PC-9 (cell line): ENCODE measurements around the gene EPC2. TPM values are rescaled to one million over a fixed set of nuclear protein-coding genes. Genes with fewer than 3 reads are reported as not detected.

Experiments used
- BruUV-seq: library from RNA; stranded (reverse); fragments of 400-500 nt; replicated peaks from 2 replicates; lab custom pipeline; 2021; lab: Mats Ljungman, UMichigan
- CTCF ChIA-PET: fragments of 300-600 bp; sonication (Branson Sonifier 250); formaldehyde crosslinking; loops from one replicate; lab custom pipeline; 2022; ENCODE audit warnings: antibody characterized with exemption; lab: Charles Lee
- POLR2A ChIA-PET: fragments of 300-600 bp; sonication (Branson Sonifier 250); formaldehyde crosslinking; loops from one replicate; lab custom pipeline; 2022; ENCODE audit warnings: antibody characterized with exemption; ENCODE audit not compliant: unreplicated experiment; lab: Charles Lee
- DNase-seq, 2 experiments: peaks; one replicate each; pipeline versions ENCODE4 v3.0.0 to v3.0.0-alpha.2; 2015 to 2022; ENCODE audit warnings: mixed read lengths in 1 of 2
- H2AFZ ChIP-seq: fragments of 200-600 bp; sonication (generic); 2 replicates; pipeline ENCODE4 v1.8.1; 2017; ENCODE audit warnings: antibody characterized with exemption
- H3F3A ChIP-seq: fragments of 200-600 bp; sonication (generic); 2 replicates; pipeline ENCODE4 v1.8.1; 2017; ENCODE audit warnings: antibody characterized with exemption, mild to moderate bottlenecking, low read depth; ENCODE audit not compliant: insufficient read depth
- H3K27ac ChIP-seq: fragments of 200-600 bp; sonication (generic); 2 replicates; pipeline ENCODE4 v1.6.1; 2016; ENCODE audit warnings: mixed run types
- H3K27me3 ChIP-seq: fragments of 200-600 bp; sonication (generic); 2 replicates; pipeline ENCODE4 v1.6.1; 2016; ENCODE audit warnings: low read depth, mixed run types; ENCODE audit not compliant: insufficient read depth
- H3K36me3 ChIP-seq: fragments of 200-600 bp; sonication (generic); 2 replicates; pipeline ENCODE4 v1.6.1; 2016; ENCODE audit warnings: low read depth, mixed run types
- H3K4me1 ChIP-seq: fragments of 200-600 bp; sonication (generic); replicated peaks from 2 replicates; pipeline ENCODE4 v1.6.1; 2016; ENCODE audit warnings: mixed run types; ENCODE audit not compliant: insufficient read depth
- H3K4me2 ChIP-seq: fragments of 200-600 bp; sonication (generic); 2 replicates; pipeline ENCODE4 v1.6.1; 2017; ENCODE audit warnings: mixed run types
- H3K4me3 ChIP-seq: fragments of 200-600 bp; sonication (generic); 2 replicates; pipeline ENCODE4 v1.6.1; 2016; ENCODE audit warnings: mixed run types
- H3K79me2 ChIP-seq: fragments of 200-600 bp; sonication (generic); 2 replicates; pipeline ENCODE4 v1.6.1; 2017; ENCODE audit warnings: low read depth, mixed run types
- H3K9me2 ChIP-seq: fragments of 200-600 bp; sonication (generic); 2 replicates; pipeline ENCODE4 v1.8.1; 2017; ENCODE audit warnings: mild to moderate bottlenecking; ENCODE audit not compliant: insufficient read depth
- H3K9me3 ChIP-seq: fragments of 200-600 bp; sonication (generic); 2 replicates; pipeline ENCODE4 v1.8.1; 2016; ENCODE audit warnings: low read depth; ENCODE audit not compliant: insufficient read depth
- H4K20me1 ChIP-seq: fragments of 200-600 bp; sonication (generic); 2 replicates; pipeline ENCODE4 v1.8.1; 2017; ENCODE audit not compliant: insufficient read depth
- EZH2 ChIP-seq: fragments of 200-600 bp; sonication (generic); IDR thresholded peaks from 2 replicates; pipeline ENCODE4 v1.8.0; 2017; ENCODE audit warnings: antibody characterized with exemption, low read depth
- intact Hi-C: fragments of 100-400 bp; cut with micrococcal nuclease; formaldehyde crosslinking; loops from one replicate; pipeline ENCODE4 v1.10.0; 2022; ENCODE audit not compliant: unreplicated experiment
- total RNA-seq: library from RNA; stranded (reverse); gene quantifications from 2 replicates; pipeline ENCODE4 v1.2.3, GENCODE V29; 2021
- TF ChIP-seq, protein P1 (sequence below): fragments of 200-600 bp; sonication (generic); conservative IDR thresholded peaks from 2 replicates; pipeline ENCODE4 v1.6.1; 2017; ENCODE audit warnings: mixed run types, antibody characterized with exemption, mild to moderate bottlenecking, moderate library complexity

EPC2 gene
- total RNA-seq, 1 experiment from 2014 or later = 29.8 TPM

DNA sequence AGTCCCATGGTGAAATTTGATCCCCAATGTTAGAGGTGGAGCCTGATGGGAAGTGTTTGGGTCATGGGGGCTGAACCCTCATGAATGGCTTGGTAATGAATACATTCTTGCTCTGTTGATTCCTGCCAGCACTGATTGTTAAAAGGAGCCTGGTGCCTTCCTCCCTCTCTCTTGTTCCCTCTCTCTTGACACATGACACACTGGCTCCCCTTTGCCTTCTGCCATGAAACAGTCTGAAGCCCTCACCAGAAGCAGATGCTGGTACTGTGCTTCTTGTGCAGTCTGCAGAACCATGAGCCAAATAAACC, 30.6 kb upstream of the EPC2 start:
- peak overlapping the region; percentile 99 for H3K27ac ChIP-seq
- H3K4me2 ChIP-seq = peak overlapping the region; percentile 76
- intact Hi-C loops = loop anchor here (1.0 kb wide), 2 partner anchors 31 to 32 kb away; no protein-coding TSS in a partner anchor
- CTCF ChIA-PET = no interaction called here
- peaks cover 41% of the 10 kb centered on the region for H3K4me1 ChIP-seq
- BruUV-seq = no TSS peak
- no peaks in the 10 kb centered on the region for H4K20me1 ChIP-seq
- no peaks in the 10 kb centered on the region for H3K79me2 ChIP-seq
- H3K27me3 ChIP-seq = no peaks in the 10 kb centered on the region
- peak overlapping the region; percentile 23; the same call in 1 of the 2 replicates for H3K4me3 ChIP-seq
- H3K9me3 ChIP-seq = no peaks in the 10 kb centered on the region
- H3K9me2 ChIP-seq = no peaks in the 10 kb centered on the region
- peak; percentile 48 to 50 for DNase-seq
- POLR2A ChIA-PET = no interaction called here
- no peak for TF ChIP-seq EZH2
- TF ChIP-seq, protein P1, sequence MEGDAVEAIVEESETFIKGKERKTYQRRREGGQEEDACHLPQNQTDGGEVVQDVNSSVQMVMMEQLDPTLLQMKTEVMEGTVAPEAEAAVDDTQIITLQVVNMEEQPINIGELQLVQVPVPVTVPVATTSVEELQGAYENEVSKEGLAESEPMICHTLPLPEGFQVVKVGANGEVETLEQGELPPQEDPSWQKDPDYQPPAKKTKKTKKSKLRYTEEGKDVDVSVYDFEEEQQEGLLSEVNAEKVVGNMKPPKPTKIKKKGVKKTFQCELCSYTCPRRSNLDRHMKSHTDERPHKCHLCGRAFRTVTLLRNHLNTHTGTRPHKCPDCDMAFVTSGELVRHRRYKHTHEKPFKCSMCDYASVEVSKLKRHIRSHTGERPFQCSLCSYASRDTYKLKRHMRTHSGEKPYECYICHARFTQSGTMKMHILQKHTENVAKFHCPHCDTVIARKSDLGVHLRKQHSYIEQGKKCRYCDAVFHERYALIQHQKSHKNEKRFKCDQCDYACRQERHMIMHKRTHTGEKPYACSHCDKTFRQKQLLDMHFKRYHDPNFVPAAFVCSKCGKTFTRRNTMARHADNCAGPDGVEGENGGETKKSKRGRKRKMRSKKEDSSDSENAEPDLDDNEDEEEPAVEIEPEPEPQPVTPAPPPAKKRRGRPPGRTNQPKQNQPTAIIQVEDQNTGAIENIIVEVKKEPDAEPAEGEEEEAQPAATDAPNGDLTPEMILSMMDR = no peak
- peaks cover 22% of the 10 kb centered on the region for H3F3A ChIP-seq
- H3K36me3 ChIP-seq = no peaks in the 10 kb centered on the region
- H2AFZ ChIP-seq = peak overlapping the region; percentile 61; the same call in 1 of the 2 replicates

DNA sequence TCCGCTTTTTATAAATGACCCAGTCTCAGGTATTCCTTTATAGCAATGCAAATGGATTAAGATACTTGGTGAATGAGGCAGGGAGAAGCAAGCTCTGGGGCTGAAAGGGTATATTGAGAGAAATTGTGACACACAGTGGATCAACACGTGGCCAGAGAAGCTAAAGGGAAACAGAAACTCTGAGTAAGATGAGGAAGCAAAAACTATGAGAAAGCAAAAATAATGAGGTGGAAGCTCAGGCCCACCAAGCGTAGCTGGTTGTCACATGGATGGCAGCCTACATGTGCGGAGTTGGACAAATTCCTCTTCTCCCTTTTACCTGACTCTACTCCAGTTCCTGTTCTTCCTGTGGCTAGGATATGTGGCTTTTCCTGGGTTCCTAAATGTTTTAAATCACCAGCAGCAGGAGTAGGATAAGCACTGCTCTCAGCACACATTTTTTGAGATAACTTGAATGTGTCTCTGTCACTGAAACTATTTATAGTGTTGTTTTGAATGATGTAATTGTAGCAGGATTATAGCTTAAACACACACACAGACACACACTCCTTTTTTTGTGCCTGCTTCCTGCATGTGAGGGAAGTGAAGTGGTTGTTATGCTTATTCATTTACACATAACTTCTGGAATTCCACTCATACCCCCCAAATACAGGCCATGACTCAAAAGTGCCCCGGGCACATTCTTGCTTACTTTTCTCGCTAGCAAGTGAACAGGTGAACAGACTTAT, 30.1 kb upstream of the EPC2 start:
- ChIA-PET POLR2A (interaction anchor here (0.5 to 0.6 kb wide), 2 partner anchors 32 to 659 kb away, joined by 3 read pairs; no protein-coding TSS in a partner anchor), CTCF (interaction anchor here (0.7 kb wide), 1 partner anchor 331 kb away, joined by 5 read pairs; no protein-coding TSS in a partner anchor)
- TF ChIP-seq EZH2 = no peak
- TF ChIP-seq, protein P1 = no peak
- H2AFZ ChIP-seq = peak overlapping the region; percentile 61; the same call in 1 of the 2 replicates
- peaks cover 22% of the 10 kb centered on the region for H3F3A ChIP-seq
- H3K36me3 ChIP-seq = no peaks in the 10 kb centered on the region
- H3K27ac ChIP-seq = peak overlapping the region; percentile 99
- no peaks in the 10 kb centered on the region for H3K9me2 ChIP-seq
- no peaks in the 10 kb centered on the region for H3K79me2 ChIP-seq
- peak overlapping the region; percentile 23; the same call in 1 of the 2 replicates for H3K4me3 ChIP-seq
- H3K4me2 ChIP-seq = peak overlapping the region; percentile 76
- H4K20me1 ChIP-seq = no peaks in the 10 kb centered on the region
- intact Hi-C loops = loop anchor here (1.0 kb wide), 3 partner anchors 7 to 32 kb away; no protein-coding TSS in a partner anchor
- TSS peak; percentile 98 for BruUV-seq
- no peaks in the 10 kb centered on the region for H3K9me3 ChIP-seq
- DNase-seq = peak; percentile 85 to 96
- no peaks in the 10 kb centered on the region for H3K27me3 ChIP-seq
- H3K4me1 ChIP-seq = peaks cover 41% of the 10 kb centered on the region

DNA sequence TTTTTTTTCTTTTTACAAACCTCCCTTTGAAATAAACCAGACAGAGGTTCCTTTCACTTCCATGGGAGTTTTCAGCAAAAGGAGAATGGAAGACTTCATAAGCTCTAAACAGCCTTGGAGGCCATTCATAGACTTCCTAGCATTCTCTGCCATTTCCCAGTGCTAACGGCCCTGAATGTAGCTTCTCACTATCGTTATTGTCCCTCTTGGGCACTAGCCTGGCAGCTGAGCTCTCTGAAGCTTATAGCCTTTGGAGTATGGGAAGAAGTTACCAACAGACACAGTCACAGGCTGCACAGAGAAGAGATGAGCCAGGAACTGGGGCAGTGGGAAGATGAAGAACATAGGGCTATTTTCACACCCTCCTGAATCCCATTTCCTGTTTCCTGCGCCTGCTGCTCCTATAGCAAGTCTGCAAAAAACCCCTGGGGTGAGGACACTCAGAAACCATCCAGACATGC, 29.1 kb upstream of the EPC2 start:
- ChIA-PET POLR2A (interaction anchor here (0.5 to 0.7 kb wide), 2 partner anchors 31 to 1527 kb away, joined by 3 to 6 read pairs; no protein-coding TSS in a partner anchor), CTCF (interaction anchor here (0.7 kb wide), 1 partner anchor 332 kb away, joined by 5 read pairs; no protein-coding TSS in a partner anchor)
- Histone ChIP-seq H3K27me3 (no peaks in the 10 kb centered on the region), H2AFZ (no peak overlapping the region), H3F3A (peaks cover 22% of the 10 kb centered on the region), H3K36me3 (no peaks in the 10 kb centered on the region), H3K27ac (peak overlapping the region; percentile 99), H3K79me2 (no peaks in the 10 kb centered on the region), H3K4me1 (peaks cover 41% of the 10 kb centered on the region), H3K9me3 (no peaks in the 10 kb centered on the region), H3K4me2 (peak overlapping the region; percentile 76; the same call in 1 of the 2 replicates), H3K9me2 (no peaks in the 10 kb centered on the region), H3K4me3 (no peak overlapping the region), H4K20me1 (no peaks in the 10 kb centered on the region)
- intact Hi-C loops = loop anchor here (1.0 kb wide), 1 partner anchor 8 kb away; no protein-coding TSS in a partner anchor
- DNase-seq = no peak
- no peak for TF ChIP-seq EZH2
- TF ChIP-seq, protein P1 = no peak
- no TSS peak for BruUV-seq
